ENCODE data around the gene ISOC2.

ISOC2 gene

GRCh38 chr19:55490478-55491432, 29.3 kb upstream of the ISOC2 start:
- no peak for TF ChIP-seq CTCF (conservative IDR thresholded peaks at IDR 0.05; ENCODE audit: control insufficient read depth, insufficient read depth, low read depth, low read length)
- H3K4me3 ChIP-seq (ENCODE audit: control insufficient read depth, low read depth, low read length) = no peak overlapping the region
- peak; percentile 58 for DNase-seq (ENCODE audit: low read depth)

GRCh38 chr19:55489711-55490477, 28.5 kb upstream of the ISOC2 start:
- H3K4me3 ChIP-seq (ENCODE audit: control insufficient read depth, low read depth, low read length) = no peak overlapping the region
- DNase-seq (ENCODE audit: low read depth) = no peak
- TF ChIP-seq CTCF (conservative IDR thresholded peaks at IDR 0.05; ENCODE audit: control insufficient read depth, insufficient read depth, low read depth, low read length) = no peak

- H3K4me3 ChIP-seq (ENCODE audit: control insufficient read depth, low read depth, low read length) = no peak overlapping the region
- TF ChIP-seq CTCF (conservative IDR thresholded peaks at IDR 0.05; ENCODE audit: control insufficient read depth, insufficient read depth, low read depth, low read length) = no peak
- peak; percentile 30 for DNase-seq (ENCODE audit: low read depth)
These were observed 27.7 kb upstream of the ISOC2 start for GRCh38 chr19:55488986-55489710.

GRCh38 chr19:55487924-55488687, 26.7 kb upstream of the ISOC2 start, which contains the start of gene SSC5D:
SSC5D (plus strand) TSS chr19:55488436; CDS start chr19:55488590, 154 bp downstream.
- peak; percentile 70 for DNase-seq (ENCODE audit: low read depth)
- TF ChIP-seq CTCF (conservative IDR thresholded peaks at IDR 0.05; ENCODE audit: control insufficient read depth, insufficient read depth, low read depth, low read length) = no peak
- peak within 1 kb of the TSS; percentile 37 for H3K4me3 ChIP-seq (ENCODE audit: control insufficient read depth, low read depth, low read length)

- peak; percentile 98 for DNase-seq (ENCODE audit: low read depth)
- peak overlapping the region; percentile 26 for H3K4me3 ChIP-seq (ENCODE audit: control insufficient read depth, low read depth, low read length)
- TF ChIP-seq CTCF (conservative IDR thresholded peaks at IDR 0.05; ENCODE audit: control insufficient read depth, insufficient read depth, low read depth, low read length) = no peak
These were observed 25.8 kb upstream of the ISOC2 start for GRCh38 chr19:55486971-55487923.
